ENCODE results near the gene PKN1.
A peak's percentile ranks its signal among the peaks of the same experiment; 100 is the strongest.

Gene PKN1

DNA sequence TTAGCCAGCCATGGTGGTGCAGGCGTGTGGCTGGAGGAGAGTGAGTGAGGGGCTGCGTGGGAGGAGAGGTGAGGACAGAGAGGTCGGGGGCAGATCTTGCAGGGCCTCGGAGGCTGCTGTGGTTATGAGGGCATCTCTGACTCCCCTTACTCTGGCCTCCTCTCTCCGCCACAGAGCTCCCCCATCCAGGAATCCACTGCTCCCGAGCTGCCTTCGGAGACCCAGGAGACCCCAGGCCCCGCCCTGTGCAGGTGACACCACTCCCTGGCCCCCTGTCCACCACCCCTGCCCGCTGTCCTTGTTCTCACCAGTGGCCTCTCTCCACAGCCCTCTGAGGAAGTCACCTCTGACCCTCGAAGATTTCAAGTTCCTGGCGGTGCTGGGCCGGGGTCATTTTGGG, 34.3 kb downstream of the PKN1 start:
- no peak for DNase-seq (ENCODE audit: low read depth)

DNA sequence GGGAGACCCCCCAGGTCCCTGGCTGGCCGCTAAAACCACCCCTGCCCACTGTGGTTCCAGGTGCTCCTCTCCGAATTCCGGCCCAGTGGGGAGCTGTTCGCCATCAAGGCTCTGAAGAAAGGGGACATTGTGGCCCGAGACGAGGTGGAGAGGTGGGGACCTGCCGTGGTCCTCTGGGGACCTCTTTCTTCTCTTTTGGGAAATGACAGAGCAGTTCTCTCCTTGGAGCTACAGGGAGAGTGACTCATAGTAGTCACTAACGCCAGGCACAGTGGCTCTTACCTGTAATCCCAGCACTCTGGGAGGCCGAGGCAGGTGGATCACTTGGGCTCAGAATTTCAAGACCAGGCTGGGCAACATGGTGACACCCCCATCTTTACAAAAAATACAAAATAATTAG, 34.7 kb downstream of the PKN1 start:
- no peak for DNase-seq (ENCODE audit: low read depth)

GRCh38 chr19:14470031-14470876, 37.1 kb downstream of the PKN1 start:
- no peak for DNase-seq (ENCODE audit: low read depth)

GRCh38 chr19:14471436-14472187, 38.5 kb downstream of the PKN1 start:
- no peak for DNase-seq (ENCODE audit: low read depth)

DNA sequence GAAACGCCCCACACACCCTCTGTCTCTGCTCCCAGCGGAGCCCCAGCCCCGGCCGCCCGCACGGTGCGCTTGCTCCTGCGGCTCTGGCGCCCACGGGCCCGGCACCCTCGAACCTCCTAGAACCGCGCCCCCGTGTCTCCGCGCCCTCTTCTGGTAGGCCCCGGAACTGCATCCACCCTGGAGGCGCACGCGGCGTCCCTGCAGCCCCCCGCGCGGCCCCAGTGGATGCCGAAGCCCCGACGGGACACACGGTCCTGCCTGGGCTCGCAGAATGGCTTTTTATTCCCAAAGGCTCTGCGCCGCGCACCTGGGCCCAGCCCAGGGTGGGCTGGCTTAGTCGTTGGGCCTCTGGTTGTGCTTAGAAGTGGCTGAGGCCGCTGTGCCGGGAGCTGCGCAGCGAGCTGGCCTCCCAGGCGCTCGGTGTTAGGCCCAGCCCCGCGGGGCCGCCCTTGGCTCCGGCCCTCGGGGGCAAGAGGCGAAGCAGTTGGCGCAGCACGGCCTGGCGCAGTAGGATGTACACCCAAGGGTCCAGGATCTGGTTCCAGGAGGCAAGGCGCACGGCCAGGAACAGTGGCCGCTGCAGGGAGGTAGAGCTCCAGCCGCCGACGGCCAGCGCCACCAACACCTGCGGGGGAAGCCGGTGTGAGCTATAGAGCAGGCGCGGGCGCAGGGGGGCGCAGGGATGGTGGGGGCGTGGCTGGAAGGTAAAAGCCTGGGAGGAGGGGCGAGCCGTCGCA, 39.3 kb downstream of the PKN1 start:
- DNase-seq (ENCODE audit: low read depth): no peak

DNA sequence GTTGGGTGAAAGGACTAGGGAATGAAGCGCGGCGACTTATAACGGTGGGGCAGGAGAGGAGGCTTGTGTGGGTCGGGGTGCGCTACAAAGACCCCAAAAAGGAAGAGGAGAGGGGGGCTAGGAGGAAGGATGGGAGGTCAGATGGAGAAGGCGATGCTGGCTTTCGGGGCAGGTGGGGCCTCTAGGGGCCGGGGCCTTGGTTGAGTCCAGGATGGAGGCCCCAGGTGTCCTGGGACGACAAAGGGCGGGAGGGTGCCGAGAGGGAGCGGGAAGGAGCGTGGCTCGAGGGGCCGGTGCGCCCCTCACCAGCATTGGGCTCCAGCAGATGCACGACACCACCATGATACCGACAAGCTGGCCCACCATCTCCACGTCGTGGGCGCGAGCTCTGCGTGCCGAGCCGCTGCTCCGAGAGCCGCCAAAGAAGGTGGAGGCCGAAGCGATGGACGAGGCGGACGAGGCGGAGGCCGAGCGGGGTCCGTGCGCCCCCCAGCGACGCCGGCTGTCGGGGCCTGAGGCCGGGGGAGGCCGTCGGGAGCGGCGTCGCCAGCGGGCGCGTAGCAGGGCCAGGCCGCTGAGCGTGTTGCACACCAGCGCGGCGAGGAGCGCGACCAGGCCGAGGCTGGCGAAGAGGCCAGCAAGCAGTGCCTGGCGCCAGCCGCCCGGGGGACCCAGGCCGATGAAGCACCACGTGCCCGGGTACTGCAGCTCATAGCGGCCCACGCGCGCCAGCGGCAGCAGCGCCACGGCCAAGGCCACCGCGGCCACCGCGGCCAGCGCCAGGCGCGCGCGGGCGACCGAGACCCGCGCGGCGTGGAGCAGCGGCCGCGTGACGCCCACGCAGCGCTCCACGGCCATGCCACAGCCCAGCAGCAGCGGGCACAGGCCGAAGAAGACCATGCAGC, 40.2 kb downstream of the PKN1 start:
- no peak for DNase-seq (ENCODE audit: low read depth)

DNA sequence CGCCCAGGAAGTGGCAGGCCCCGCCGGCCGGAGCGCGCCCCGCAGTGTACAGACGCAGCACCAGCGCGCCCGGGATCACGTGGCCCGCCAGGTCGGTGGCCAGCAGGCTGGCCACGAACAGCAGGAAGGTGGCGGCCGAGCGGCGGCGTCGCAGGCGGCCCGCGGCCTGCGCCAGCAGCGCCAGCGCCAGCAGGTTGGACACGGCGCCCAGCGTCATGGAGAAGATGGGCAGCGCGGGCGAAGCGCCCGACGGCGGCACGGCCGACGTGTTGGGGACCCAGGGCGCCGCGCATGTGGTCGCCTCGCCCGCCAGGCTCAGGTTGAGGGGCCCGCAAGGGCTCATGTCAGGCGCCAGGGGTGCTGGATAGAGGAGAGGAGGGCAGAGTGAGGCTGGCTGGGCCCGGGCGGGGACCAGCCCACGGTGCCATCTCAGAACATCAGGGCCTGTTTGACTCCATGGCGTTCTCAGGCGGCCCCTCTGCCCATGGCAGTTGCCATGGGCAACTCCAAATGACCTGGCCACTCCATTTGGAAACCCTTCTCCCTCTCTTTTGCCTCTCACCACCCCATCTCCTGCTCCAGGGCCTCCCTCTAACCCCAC, 41.0 kb downstream of the PKN1 start:
- DNase-seq (ENCODE audit: low read depth): no peak

DNA sequence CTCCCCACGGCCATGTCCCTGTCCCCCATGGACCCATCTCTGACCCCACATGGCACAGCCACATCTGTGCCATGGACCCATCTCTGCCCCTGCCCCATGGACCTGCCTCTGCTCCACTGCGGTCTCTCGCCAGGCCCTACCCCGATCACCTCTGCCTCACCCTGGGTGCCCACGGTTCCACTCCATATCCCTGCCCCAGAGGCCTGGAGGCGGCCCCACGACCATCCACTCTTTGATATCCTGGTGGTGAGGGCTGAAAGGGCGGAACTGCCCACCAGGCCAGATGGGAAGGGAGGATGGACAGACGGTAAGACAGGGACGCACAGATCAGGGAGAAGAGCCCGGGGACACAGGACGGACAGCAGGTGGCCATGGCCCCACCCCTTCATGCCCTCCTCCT, 41.7 kb downstream of the PKN1 start:
- no peak for DNase-seq (ENCODE audit: low read depth)

DNA sequence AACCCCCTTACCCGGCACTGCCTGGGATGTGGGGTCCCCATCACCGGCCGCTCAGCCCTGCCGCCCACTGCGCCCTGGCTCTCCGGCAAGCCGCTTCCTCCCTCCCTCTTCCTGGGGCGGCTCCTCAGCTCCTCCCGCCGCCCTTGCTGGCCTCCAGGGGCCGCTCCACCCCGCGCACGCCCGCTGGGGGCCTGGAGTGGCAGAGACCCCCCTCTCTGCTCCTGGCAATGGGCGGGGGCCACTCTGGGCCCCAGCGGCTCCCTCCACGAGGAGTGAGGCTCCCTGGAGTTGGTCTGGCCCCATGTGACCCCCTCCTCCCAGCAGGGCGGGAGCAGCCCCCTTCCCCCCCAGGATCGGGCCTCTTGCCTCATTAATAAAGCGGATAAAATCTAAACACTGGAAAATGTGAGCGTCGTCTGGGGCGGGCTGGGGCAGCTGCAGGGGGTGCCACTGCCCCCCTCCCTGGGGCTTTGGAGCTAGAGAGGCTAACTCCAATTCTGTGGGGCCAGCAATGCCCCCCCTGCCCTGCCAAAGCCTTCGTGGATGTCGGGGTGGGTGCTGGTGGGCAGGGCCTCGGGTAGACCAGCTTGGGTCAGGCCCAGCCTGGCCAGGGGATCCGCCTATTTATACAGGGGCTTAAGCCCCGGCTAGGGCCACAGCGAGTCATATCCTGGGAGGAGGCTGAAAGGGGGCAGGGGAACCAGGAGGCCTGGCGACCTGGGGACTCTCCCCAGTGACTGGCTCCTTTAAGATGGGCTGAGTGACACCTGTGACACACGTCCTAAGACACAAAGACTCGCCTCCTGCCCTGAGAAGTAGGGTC, 42.4 kb downstream of the PKN1 start, which contains the start of gene PTGER1:
Gene PTGER1, minus strand, starts transcription at position 104 of the 823 bp plus-strand sequence. CDS start 1,034 bp downstream, outside the sequence.
- no peak for DNase-seq (ENCODE audit: low read depth)

- DNase-seq (ENCODE audit: low read depth): no peak
These were observed 43.2 kb downstream of the PKN1 start for GRCh38 chr19:14476327-14476672.

DNA sequence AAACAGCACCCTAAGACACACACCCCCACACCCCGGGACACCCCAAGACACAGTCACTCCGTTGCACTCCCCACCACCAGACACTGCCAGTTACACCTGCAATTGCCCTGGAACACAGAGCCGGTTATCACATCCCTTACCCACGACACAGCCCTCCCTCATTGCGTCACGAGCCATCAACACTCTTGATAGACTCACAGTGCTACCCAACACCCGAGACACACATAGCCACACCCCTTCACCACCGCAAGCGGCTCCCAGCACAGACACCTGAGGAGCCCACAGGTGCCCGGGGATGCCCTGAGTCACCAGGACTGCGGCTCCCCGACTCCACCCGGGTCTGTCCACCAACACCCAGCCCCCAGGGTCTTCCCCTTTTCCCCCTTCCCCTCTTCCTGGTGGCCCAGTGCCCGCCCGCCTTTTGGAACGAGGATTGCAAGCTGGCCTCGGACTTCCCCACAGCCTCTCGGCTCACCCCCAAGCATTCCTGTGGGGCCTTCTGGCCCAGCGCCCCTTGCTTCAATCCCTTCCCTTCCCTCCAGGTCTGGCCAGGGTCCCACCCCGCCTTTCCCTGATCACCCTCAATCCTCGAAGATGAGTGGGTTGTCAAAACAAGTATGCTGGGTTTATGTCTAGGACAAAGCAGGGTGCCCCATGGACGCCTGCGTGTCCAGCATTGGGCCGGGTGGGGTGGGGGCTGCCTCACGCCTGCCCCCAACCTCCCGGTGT, 43.7 kb downstream of the PKN1 start:
- peak; percentile 42 for DNase-seq (ENCODE audit: low read depth)

DNA sequence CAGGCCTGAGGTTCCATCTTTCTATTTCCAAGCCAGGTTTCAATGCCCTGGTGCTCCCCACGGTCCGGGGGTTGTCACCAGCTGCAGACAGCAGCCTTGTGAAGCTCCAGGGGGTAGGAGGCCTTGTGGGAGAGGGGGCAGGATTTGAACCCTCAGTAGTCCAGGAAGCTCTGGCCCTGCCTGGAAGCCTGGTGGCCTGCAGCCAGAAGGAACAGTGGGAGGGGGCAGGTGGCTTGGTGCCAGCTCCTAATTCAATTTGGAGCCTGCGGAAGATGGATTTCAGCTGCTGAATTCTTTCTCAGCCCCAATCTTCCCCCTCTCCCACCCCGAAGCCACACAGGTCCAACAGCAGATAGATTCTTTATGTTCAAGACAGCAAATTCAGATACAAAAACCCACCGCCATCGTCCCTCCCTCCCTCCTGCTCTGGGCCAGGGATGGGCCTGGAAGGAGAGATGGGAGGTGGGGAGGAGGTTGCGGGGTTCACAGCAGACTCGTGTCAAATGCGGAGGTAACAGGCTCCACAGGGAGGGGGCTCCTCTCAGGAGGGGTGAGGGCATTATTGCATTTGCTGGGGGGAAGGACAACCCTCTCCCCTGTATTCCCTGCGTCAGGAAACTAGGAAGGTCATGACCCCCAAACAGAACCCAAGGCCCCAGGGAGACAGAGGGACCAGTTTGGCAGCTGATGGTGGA, 44.5 kb downstream of the PKN1 start:
- no peak for DNase-seq (ENCODE audit: low read depth)

DNA sequence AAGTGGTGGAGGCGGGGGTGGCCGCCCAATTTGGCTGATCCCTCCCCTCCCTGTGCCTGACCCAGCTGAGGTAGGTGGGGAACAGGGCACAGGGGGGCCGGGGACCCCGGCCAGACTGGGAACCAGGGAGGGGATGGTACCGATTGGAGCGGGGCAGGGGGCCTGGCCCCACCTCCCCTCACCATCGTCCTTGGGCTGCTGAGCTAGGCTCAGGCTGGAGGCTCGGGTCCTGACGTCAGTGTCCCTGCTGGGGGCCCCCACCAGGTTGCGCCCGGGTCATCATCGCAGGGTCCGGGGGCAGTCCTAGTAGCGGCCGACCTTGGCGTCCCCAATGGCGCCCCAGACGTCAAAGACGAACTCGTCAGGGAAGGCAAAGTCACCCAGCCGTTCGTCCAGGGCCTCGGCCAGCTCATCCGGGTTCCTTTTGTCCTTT, 45.0 kb downstream of the PKN1 start:
- no peak for DNase-seq (ENCODE audit: low read depth)

DNA sequence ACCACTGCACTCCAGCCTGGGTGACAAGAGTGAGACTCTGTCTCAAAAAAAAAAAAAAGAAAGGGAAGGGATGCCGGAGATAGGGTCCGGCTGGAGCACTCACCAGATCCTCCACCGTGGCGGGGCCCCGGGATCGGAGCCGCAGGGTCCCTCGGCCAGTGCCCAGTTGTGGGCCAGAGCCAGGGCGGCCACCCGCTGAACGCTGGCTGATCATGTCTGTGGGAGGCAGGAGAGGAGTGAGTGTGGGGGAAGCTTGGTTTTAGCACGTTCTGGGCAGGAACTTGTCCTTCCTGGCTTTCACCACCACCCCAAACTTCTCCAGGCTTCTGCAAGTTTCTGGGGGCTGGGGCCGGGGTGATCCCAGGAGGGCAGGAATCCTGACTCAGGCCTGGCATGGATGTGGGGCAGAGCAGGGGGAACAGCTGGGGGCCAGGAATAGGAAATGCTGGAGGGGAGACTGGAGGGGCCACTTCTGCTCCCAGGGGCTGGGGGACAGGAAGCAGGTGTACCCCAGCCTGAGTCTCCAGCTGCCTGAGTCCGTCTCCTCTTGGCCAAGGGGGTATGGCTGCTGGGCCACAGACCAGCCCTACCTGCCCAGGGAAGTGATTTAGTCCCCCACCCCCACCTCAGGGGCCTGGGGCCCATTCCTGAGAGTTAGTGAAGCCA, 46.3 kb downstream of the PKN1 start:
- DNase-seq (ENCODE audit: low read depth): no peak

- DNase-seq (ENCODE audit: low read depth): no peak
These were observed 47.0 kb downstream of the PKN1 start for GRCh38 chr19:14479975-14480699.

GRCh38 chr19:14480700-14481079, 47.6 kb downstream of the PKN1 start:
- no peak for DNase-seq (ENCODE audit: low read depth)

DNA sequence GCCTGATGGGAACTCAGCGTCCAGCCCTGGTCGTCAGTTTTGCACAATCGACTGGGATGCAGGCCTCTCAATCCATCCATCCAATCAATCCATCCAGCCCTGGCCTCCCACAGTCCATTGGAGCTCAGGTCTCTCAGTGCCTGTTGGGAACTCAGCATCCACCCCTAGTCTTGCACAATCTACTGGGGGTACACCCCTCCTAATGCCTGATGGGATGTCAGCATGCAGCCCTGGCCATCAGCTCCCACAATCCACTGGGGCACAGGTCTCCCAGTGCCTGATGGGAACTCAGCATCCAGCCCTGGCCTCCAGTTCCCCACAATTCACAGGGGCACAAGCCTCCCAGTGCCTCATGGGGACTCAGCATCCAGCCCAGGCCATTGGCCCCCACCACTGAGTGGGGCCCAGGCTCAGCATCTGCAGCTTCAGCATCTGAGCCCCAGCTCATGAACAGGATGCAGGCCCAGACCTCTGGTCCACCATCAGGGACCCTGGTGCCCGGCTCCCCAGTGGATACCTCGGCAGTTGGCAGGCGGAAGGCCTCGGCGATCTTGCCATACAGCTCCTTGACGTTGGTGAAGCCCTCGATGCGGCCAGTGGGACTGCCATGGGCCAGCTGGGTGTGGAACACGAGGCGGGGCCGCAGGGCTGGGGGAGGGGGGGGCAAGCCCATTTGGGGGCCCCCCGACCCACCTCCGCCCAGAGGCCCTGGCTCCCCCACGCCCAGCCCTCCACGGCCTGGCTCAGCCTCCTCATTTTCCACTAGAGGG, 49.3 kb downstream of the PKN1 start:
- no peak for DNase-seq (ENCODE audit: low read depth)

Measured in GM04504 (cell line).